NCI-H128 (cell line): Measurements from ENCODE around the gene MRPL43.

ENCODE experiments used
- DNase-seq: peaks from one replicate; lab custom pipeline; 2025; ENCODE audit not compliant: unreplicated experiment; lab: John Stamatoyannopoulos, UW

Gene MRPL43

GRCh38 chr10:100968863-100969186 is 18.5 kb downstream of the MRPL43 start:
- no peak for DNase-seq

GRCh38 chr10:100968062-100968736 is 19.1 kb downstream of the MRPL43 start:
- DNase-seq = no peak

- DNase-seq = no peak
Observed at GRCh38 chr10:100967332-100967731, 20.0 kb downstream of the MRPL43 start.

GRCh38 chr10:100966887-100967286 is 20.4 kb downstream of the MRPL43 start:
- DNase-seq = no peak

GRCh38 chr10:100965820-100966219 is 21.5 kb downstream of the MRPL43 start:
- no peak for DNase-seq

GRCh38 chr10:100963826-100964225 is 23.5 kb downstream of the MRPL43 start:
- no peak for DNase-seq

GRCh38 chr10:100962351-100963080 is 24.8 kb downstream of the MRPL43 start:
- DNase-seq = no peak

- DNase-seq = no peak
Observed at GRCh38 chr10:100960251-100960650, 27.0 kb downstream of the MRPL43 start.

GRCh38 chr10:100948916-100949315 is 38.4 kb downstream of the MRPL43 start:
- no peak for DNase-seq

- DNase-seq = no peak
Observed at GRCh38 chr10:100945754-100946153, 41.5 kb downstream of the MRPL43 start.

GRCh38 chr10:100943508-100943907 is 43.8 kb downstream of the MRPL43 start:
- no peak for DNase-seq

- DNase-seq = no peak
Observed at GRCh38 chr10:100942229-100942628, 45.1 kb downstream of the MRPL43 start.

- DNase-seq = no peak
Observed at GRCh38 chr10:100939763-100940344, 47.4 kb downstream of the MRPL43 start.
